SK-N-DZ (cell line): ENCODE measurements around the gene RDX.
"Not testable (repeated sequence)": the region's sequence is repeated elsewhere in the genome, so short reads cannot be mapped to it uniquely, and the experiment has no call there.

Source experiments
- DNase-seq: peaks from one replicate; pipeline ENCODE4 v3.0.0-alpha.2; 2015; ENCODE audit warnings: low spot score

RDX gene

GRCh38 chr11:110305169-110306018, 9.0 kb upstream of the RDX start:
- DNase-seq: peak; percentile 3

- no peak for DNase-seq
Measured at GRCh38 chr11:110303414-110303826, 7.0 kb upstream of the RDX start.

GRCh38 chr11:110301577-110301976, 5.2 kb upstream of the RDX start:
- no peak for DNase-seq

GRCh38 chr11:110301032-110301431, 4.6 kb upstream of the RDX start:
- no peak for DNase-seq

GRCh38 chr11:110299006-110299785, 2.8 kb upstream of the RDX start:
- DNase-seq: no peak

- DNase-seq: no peak
Measured at GRCh38 chr11:110298301-110298765, 1.9 kb upstream of the RDX start.

- DNase-seq: no peak
Measured at GRCh38 chr11:110297726-110298300, 1.4 kb upstream of the RDX start.

GRCh38 chr11:110297076-110297725, 787 bp upstream of the RDX start:
- DNase-seq: no peak

GRCh38 chr11:110295531-110296225, 736 bp downstream of the RDX start:
- peak; percentile 24 for DNase-seq

- no peak for DNase-seq
Measured at GRCh38 chr11:110295086-110295485, 1.3 kb downstream of the RDX start.

GRCh38 chr11:110294509-110294908, 1.9 kb downstream of the RDX start:
- no peak for DNase-seq

- DNase-seq: no peak
Measured at GRCh38 chr11:110293389-110293788, 3.0 kb downstream of the RDX start.

GRCh38 chr11:110292146-110292545, 4.3 kb downstream of the RDX start:
- not testable (repeated sequence) for DNase-seq

GRCh38 chr11:110290591-110291334, 5.7 kb downstream of the RDX start:
- no peak for DNase-seq

GRCh38 chr11:110289472-110289871, 6.9 kb downstream of the RDX start:
- no peak for DNase-seq

- no peak for DNase-seq
Measured at GRCh38 chr11:110287537-110287936, 8.9 kb downstream of the RDX start.

GRCh38 chr11:110286298-110287040, 9.9 kb downstream of the RDX start:
- DNase-seq: no peak

GRCh38 chr11:110283862-110284261, 12.6 kb downstream of the RDX start:
- no peak for DNase-seq

- not testable (repeated sequence) for DNase-seq
Measured at GRCh38 chr11:110280595-110280994, 15.8 kb downstream of the RDX start.

- DNase-seq: no peak
Measured at GRCh38 chr11:110279881-110280280, 16.5 kb downstream of the RDX start.
